Measurements from ENCODE around the gene FAM170B.

FAM170B gene

GRCh38 chr10:49089152-49089551 lies 44.7 kb downstream of the FAM170B start:
- Histone ChIP-seq H3K27me3 (no peaks in the 10 kb centered on the region), H3K9me3 (replicated peaks in 1 of 11) (peaks cover 18 to 21% (median 18%) of the 10 kb centered on the region in 11 experiments), H3K27ac (no peak overlapping the region), H3K4me3 (no peak overlapping the region), H3K36me3 (no peaks in the 10 kb centered on the region; a peak in 1 of 22 replicates), H3K9ac (no peak overlapping the region), H4K20me1 (no peaks in the 10 kb centered on the region), H3K4me1 (no peaks in the 10 kb centered on the region), H3K4me2 (no peak overlapping the region)
- no peak for TF ChIP-seq Cebpa-rat (IDR thresholded peaks at IDR 0.05)

GRCh38 chr10:49086889-49087288 lies 46.9 kb downstream of the FAM170B start:
- no peak overlapping the region for H3K27ac ChIP-seq
- peaks cover 18 to 21% (median 18%) of the 10 kb centered on the region in 11 experiments for H3K9me3 ChIP-seq (replicated peaks in 1 of 11)
- H3K36me3 ChIP-seq = no peaks in the 10 kb centered on the region; a peak in 1 of 22 replicates
- no peaks in the 10 kb centered on the region for H4K20me1 ChIP-seq
- no peak overlapping the region for H3K9ac ChIP-seq
- H3K4me1 ChIP-seq = no peaks in the 10 kb centered on the region
- H3K4me3 ChIP-seq = no peak overlapping the region
- H3K27me3 ChIP-seq = no peaks in the 10 kb centered on the region
- H3K4me2 ChIP-seq = no peak overlapping the region
- no peak for TF ChIP-seq Cebpa-rat (IDR thresholded peaks at IDR 0.05)

- H3K4me1 ChIP-seq = peaks cover 0 to 15% (median 2%) of the 10 kb centered on the region in 10 experiments; a peak in 8 of 20 replicates
- no peak for TF ChIP-seq Cebpa-rat (IDR thresholded peaks at IDR 0.05)
- no peaks in the 10 kb centered on the region for H4K20me1 ChIP-seq
- H3K27ac ChIP-seq = no peak overlapping the region
- H3K36me3 ChIP-seq = no peaks in the 10 kb centered on the region; a peak in 1 of 22 replicates
- H3K9ac ChIP-seq = no peak overlapping the region
- peaks cover 18 to 21% (median 18%) of the 10 kb centered on the region in 11 experiments for H3K9me3 ChIP-seq (replicated peaks in 1 of 11)
- no peak overlapping the region for H3K4me2 ChIP-seq
- no peaks in the 10 kb centered on the region for H3K27me3 ChIP-seq
- H3K4me3 ChIP-seq = no peak overlapping the region
These were observed 50.6 kb downstream of the FAM170B start for GRCh38 chr10:49083261-49083660.

GRCh38 chr10:49082766-49083165 lies 51.1 kb downstream of the FAM170B start:
- H3K36me3 ChIP-seq = no peaks in the 10 kb centered on the region; a peak in 1 of 22 replicates
- no peak overlapping the region for H3K4me2 ChIP-seq
- no peak for TF ChIP-seq Cebpa-rat (IDR thresholded peaks at IDR 0.05)
- H3K4me3 ChIP-seq = no peak overlapping the region
- no peaks in the 10 kb centered on the region for H4K20me1 ChIP-seq
- H3K9me3 ChIP-seq (replicated peaks in 1 of 11) = peaks cover 18 to 21% (median 18%) of the 10 kb centered on the region in 11 experiments
- no peak overlapping the region for H3K9ac ChIP-seq
- no peaks in the 10 kb centered on the region for H3K27me3 ChIP-seq
- no peak overlapping the region for H3K27ac ChIP-seq
- peaks cover 0 to 15% (median 5%) of the 10 kb centered on the region in 10 experiments; a peak in 13 of 20 replicates for H3K4me1 ChIP-seq

GRCh38 chr10:49081547-49082275 lies 52.1 kb downstream of the FAM170B start:
- H3K27ac ChIP-seq = no peak overlapping the region
- no peaks in the 10 kb centered on the region for H3K27me3 ChIP-seq
- H3K4me1 ChIP-seq = peaks cover 8 to 24% (median 15%) of the 10 kb centered on the region in 10 experiments
- H3K4me3 ChIP-seq = no peak overlapping the region
- H3K36me3 ChIP-seq = no peaks in the 10 kb centered on the region; a peak in 1 of 22 replicates
- H3K4me2 ChIP-seq = no peak overlapping the region
- no peak for TF ChIP-seq Cebpa-rat (IDR thresholded peaks at IDR 0.05)
- no peak overlapping the region for H3K9ac ChIP-seq
- H4K20me1 ChIP-seq = no peaks in the 10 kb centered on the region
- peaks cover 8 to 12% (median 9%) of the 10 kb centered on the region in 11 experiments for H3K9me3 ChIP-seq (replicated peaks in 1 of 11)

All from BLaER1 treated with 17β-estradiol and CSF1 and Interleukin-3, amounts not matched to agents 10 nM and 100 nM (cell line).